Activated naive CD4-positive, alpha-beta T cell treated with anti-CD3 and anti-CD28 coated beads, Interleukin-2, amount 10 ng/mL, durations not matched to agents 7 days and 5 days (primary cell): ENCODE results near the gene NFAM1.
A peak's percentile ranks its signal among the peaks of the same experiment; 100 is the strongest.

ENCODE experiments used
- CTCF ChIA-PET: fragments of 350-600 bp; sonication (Branson Sonifier 250); formaldehyde crosslinking; loops from one replicate; lab custom pipeline; 2021; ENCODE audit warnings: antibody characterized with exemption; lab: Charles Lee
- DNase-seq: peaks from one replicate; pipeline ENCODE4 v3.0.0-alpha.2; 2020
- H3K27ac Mint-ChIP-seq: one replicate; pipeline ENCODE4 v1.8.0; 2021; ENCODE audit warnings: mild to moderate bottlenecking, moderate library complexity, mixed read lengths
- H3K27me3 Mint-ChIP-seq: one replicate; pipeline ENCODE4 v1.8.0; 2021; ENCODE audit warnings: mild to moderate bottlenecking, mixed read lengths
- H3K36me3 Mint-ChIP-seq: one replicate; pipeline ENCODE4 v1.8.0; 2021; ENCODE audit warnings: mixed read lengths
- H3K4me1 Mint-ChIP-seq: one replicate; pipeline ENCODE4 v1.8.0; 2021; ENCODE audit warnings: mixed read lengths
- H3K4me3 Mint-ChIP-seq: one replicate; pipeline ENCODE4 v1.8.0; 2021; ENCODE audit warnings: mild to moderate bottlenecking, moderate library complexity, mixed read lengths
- H3K9me3 Mint-ChIP-seq: one replicate; pipeline ENCODE4 v1.8.0; 2021; ENCODE audit warnings: mixed read lengths

NFAM1 gene

DNA sequence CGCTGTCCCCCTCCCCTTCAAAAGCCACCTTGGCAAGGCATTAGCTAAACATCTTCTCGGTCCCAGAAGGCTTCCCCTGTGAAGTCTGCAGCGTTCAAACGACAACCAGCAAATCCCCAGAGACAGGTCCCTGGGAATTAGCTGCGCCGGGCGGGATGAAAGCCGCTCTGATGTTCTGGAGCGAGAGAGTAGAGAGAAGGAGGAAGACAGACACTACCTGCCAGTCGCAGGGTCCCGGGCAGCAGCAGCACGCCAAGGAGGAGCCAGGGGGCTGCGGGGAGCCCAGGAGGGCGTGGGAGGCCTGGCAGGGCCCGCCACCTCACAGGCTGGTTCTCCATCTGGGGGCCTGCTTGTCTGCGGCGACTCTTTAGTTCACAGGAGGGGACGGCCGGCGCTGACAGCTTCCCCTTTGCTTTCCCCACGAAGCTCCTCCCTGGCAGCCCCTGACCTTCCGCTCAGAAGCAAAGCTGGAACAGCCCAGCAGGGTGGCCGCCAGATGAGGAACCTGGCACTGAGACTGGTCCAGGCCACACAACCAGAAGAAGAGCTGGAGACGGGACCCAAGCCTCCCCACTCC is at the start of gene NFAM1:
TSS of gene NFAM1 (minus strand) at position 384 of the 577 bp plus-strand sequence. CDS start at position 338, 46 bp downstream.
- H3K4me1 Mint-ChIP-seq, result peaks cover 7% of the 10 kb centered on the region
- H3K27me3 Mint-ChIP-seq, result peaks cover 81% of the 10 kb centered on the region
- CTCF ChIA-PET, result interaction anchor here (0.6 to 1.4 kb wide), 2 partner anchors 59 to 128 kb away, joined by 3 to 4 read pairs; no protein-coding TSS in a partner anchor
- H3K36me3 Mint-ChIP-seq, result no peaks in the 10 kb centered on the region
- no peak within 1 kb of the TSS for H3K27ac Mint-ChIP-seq
- no peak for DNase-seq
- H3K4me3 Mint-ChIP-seq, result no peak within 1 kb of the TSS
- no peaks in the 10 kb centered on the region for H3K9me3 Mint-ChIP-seq

GRCh38 chr22:42475122-42475521 is 42.9 kb upstream of the NFAM1 start:
- H3K27me3 Mint-ChIP-seq, result peaks cover 33% of the 10 kb centered on the region
- peaks cover 16% of the 10 kb centered on the region for H3K4me1 Mint-ChIP-seq
- DNase-seq, result no peak
- H3K36me3 Mint-ChIP-seq, result no peaks in the 10 kb centered on the region
- H3K9me3 Mint-ChIP-seq, result no peaks in the 10 kb centered on the region
- H3K27ac Mint-ChIP-seq, result no peak overlapping the region
- H3K4me3 Mint-ChIP-seq, result no peak overlapping the region
- CTCF ChIA-PET, result interaction anchor here (0.6 kb wide), 1 partner anchor 71 kb away, joined by 3 read pairs; no protein-coding TSS in a partner anchor

GRCh38 chr22:42473484-42474193 is 41.4 kb upstream of the NFAM1 start:
- Mint-ChIP-seq H3K36me3 (no peaks in the 10 kb centered on the region), H3K27ac (no peak overlapping the region), H3K4me3 (no peak overlapping the region), H3K9me3 (no peaks in the 10 kb centered on the region), H3K4me1 (peaks cover 11% of the 10 kb centered on the region), H3K27me3 (peaks cover 44% of the 10 kb centered on the region)
- CTCF ChIA-PET, result interaction anchor here (0.7 to 1.8 kb wide), 10 partner anchors 10 to 382 kb away, joined by 3 to 5 read pairs (median 4); no protein-coding TSS in a partner anchor
- peak; percentile 27 for DNase-seq

DNA sequence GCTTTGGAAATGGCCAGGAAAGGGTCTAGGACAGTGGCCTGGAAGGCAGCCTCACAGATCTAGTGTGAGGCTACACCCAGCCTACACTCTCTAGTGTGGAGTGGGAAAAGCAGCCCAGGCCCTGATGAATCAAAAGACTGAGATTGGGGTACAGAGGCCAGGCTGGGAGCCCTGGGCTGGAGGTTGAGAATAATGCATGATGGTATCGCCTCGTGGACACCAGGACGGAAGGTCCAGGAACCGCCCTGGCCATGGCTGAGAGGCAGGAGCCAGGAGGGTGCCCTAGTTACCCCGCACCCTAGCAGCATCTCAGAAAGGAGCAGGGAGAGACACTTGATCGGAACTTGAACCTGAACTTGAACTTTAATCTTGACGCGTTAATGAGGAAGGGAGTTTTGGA is 40.5 kb upstream of the NFAM1 start:
- Mint-ChIP-seq H3K4me1 (peaks cover 2% of the 10 kb centered on the region), H3K36me3 (no peaks in the 10 kb centered on the region), H3K27ac (no peak overlapping the region), H3K4me3 (no peak overlapping the region), H3K9me3 (no peaks in the 10 kb centered on the region), H3K27me3 (peaks cover 51% of the 10 kb centered on the region)
- DNase-seq, result no peak
- CTCF ChIA-PET, result interaction anchor here (0.6 to 1.8 kb wide), 6 partner anchors 13 to 523 kb away, joined by 3 to 5 read pairs (median 3); no protein-coding TSS in a partner anchor

DNA sequence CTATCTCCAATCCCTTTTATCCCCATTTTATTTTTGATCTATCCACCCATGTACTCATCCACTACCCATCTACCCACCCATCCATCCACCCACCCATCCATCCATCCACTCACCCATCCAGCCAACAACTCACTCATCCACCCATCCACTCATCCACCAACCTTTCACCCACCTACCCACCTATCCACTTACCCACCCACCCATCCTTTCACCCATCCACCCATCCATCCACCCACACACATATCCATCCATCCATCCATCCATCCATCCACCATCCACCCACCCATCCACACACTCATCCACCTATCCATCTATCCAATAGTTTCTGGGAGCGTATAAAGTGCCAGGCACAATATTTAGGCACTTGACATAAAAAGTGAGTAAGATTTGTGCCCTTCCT is 39.2 kb upstream of the NFAM1 start:
- Mint-ChIP-seq H3K4me1 (no peaks in the 10 kb centered on the region), H3K36me3 (no peaks in the 10 kb centered on the region), H3K27me3 (peaks cover 53% of the 10 kb centered on the region), H3K9me3 (no peaks in the 10 kb centered on the region), H3K4me3 (no peak overlapping the region), H3K27ac (no peak overlapping the region)
- no peak for DNase-seq
- CTCF ChIA-PET, result no interaction called here

- H3K9me3 Mint-ChIP-seq, result no peaks in the 10 kb centered on the region
- H3K36me3 Mint-ChIP-seq, result no peaks in the 10 kb centered on the region
- H3K4me1 Mint-ChIP-seq, result no peaks in the 10 kb centered on the region
- no peak overlapping the region for H3K4me3 Mint-ChIP-seq
- CTCF ChIA-PET, result interaction anchor here (0.7 kb wide), 1 partner anchor 351 kb away, joined by 3 read pairs; no protein-coding TSS in a partner anchor
- no peak overlapping the region for H3K27ac Mint-ChIP-seq
- H3K27me3 Mint-ChIP-seq, result peaks cover 53% of the 10 kb centered on the region
- no peak for DNase-seq
These were observed 38.3 kb upstream of the NFAM1 start for GRCh38 chr22:42470366-42471082.

- H3K9me3 Mint-ChIP-seq, result no peaks in the 10 kb centered on the region
- no peak overlapping the region for H3K4me3 Mint-ChIP-seq
- CTCF ChIA-PET, result no interaction called here
- H3K4me1 Mint-ChIP-seq, result no peaks in the 10 kb centered on the region
- H3K27me3 Mint-ChIP-seq, result peaks cover 47% of the 10 kb centered on the region
- no peaks in the 10 kb centered on the region for H3K36me3 Mint-ChIP-seq
- DNase-seq, result no peak
- no peak overlapping the region for H3K27ac Mint-ChIP-seq
These were observed 36.6 kb upstream of the NFAM1 start for GRCh38 chr22:42468841-42469240.

DNA sequence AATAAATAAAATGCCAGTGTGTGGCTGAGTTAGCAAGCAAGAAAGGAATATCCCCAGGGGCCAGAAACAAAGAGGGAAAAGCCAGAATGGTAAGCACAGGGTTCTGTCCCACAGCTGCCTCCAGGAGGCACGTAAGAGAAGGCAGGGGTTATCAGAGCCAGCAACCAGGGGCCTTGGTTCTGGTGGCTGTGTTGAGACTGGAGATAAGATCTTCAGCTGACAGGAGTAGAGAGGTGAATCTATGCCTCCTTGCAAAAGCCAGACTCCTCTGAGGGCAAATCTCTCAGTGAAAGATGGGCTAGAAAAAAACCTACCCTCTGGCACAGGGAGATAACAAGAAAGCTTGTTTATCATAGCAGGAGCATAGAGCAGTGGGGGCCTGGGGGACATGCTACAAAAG is 29.8 kb upstream of the NFAM1 start:
- Mint-ChIP-seq H3K4me1 (no peaks in the 10 kb centered on the region), H3K4me3 (no peak overlapping the region), H3K9me3 (no peaks in the 10 kb centered on the region), H3K27me3 (peaks cover 56% of the 10 kb centered on the region), H3K27ac (no peak overlapping the region), H3K36me3 (no peaks in the 10 kb centered on the region)
- no peak for DNase-seq
- CTCF ChIA-PET, result no interaction called here

GRCh38 chr22:42461511-42461910 is 29.3 kb upstream of the NFAM1 start:
- Mint-ChIP-seq H3K9me3 (no peaks in the 10 kb centered on the region), H3K4me3 (no peak overlapping the region), H3K4me1 (no peaks in the 10 kb centered on the region), H3K36me3 (no peaks in the 10 kb centered on the region), H3K27ac (no peak overlapping the region), H3K27me3 (peaks cover 56% of the 10 kb centered on the region)
- CTCF ChIA-PET, result no interaction called here
- DNase-seq, result no peak

DNA sequence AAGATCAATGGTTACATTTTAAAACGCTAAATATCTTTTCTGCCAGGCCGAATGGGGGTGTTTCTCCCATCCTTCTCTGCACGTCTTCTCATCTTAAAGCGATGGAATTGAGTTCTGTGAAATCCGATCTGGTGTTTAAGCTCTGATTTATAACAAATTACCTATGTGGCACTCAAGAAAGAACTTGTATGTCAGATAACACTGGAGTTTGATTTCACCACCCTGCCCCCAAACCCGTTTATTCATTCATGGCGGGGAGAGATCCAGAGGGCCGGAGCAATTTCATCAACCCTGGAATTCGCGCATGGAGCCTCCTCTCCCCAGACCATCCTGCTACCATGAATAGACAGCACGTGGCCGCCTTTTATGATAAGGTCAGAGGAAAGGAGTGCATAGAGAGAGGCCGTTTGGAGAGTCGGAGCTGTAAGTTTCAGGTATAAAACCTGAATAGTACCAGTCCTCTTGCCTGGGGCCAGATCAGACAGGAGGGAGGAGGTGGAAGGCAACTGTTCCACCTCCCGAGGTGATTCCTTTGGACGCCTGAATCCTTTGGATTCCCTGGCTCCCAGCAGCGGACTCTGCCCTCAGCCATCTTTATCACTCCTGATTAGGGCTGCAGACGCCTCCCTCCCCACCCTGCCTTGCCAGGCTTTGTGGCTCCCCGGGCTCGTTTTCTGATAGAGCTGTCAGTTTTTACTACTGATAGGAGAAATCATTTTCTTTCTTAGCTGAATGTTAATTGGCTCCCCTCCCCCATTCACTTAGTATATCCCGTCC is 27.3 kb upstream of the NFAM1 start:
- CTCF ChIA-PET, result interaction anchor here (1.2 to 1.4 kb wide), 2 partner anchors 13 to 15 kb away, joined by 3 to 4 read pairs; no protein-coding TSS in a partner anchor
- peaks cover 53% of the 10 kb centered on the region for H3K27me3 Mint-ChIP-seq
- H3K4me3 Mint-ChIP-seq, result no peak overlapping the region
- no peak overlapping the region for H3K27ac Mint-ChIP-seq
- no peaks in the 10 kb centered on the region for H3K9me3 Mint-ChIP-seq
- no peaks in the 10 kb centered on the region for H3K4me1 Mint-ChIP-seq
- H3K36me3 Mint-ChIP-seq, result no peaks in the 10 kb centered on the region
- DNase-seq, result no peak

GRCh38 chr22:42452916-42453315 is 20.7 kb upstream of the NFAM1 start:
- Mint-ChIP-seq H3K36me3 (no peaks in the 10 kb centered on the region), H3K27ac (no peak overlapping the region), H3K9me3 (no peaks in the 10 kb centered on the region), H3K4me3 (no peak overlapping the region), H3K27me3 (peaks cover 28% of the 10 kb centered on the region), H3K4me1 (no peaks in the 10 kb centered on the region)
- CTCF ChIA-PET, result interaction anchor here (0.8 to 1.4 kb wide), 2 partner anchors 9 to 20 kb away, joined by 3 read pairs; no protein-coding TSS in a partner anchor
- no peak for DNase-seq

GRCh38 chr22:42452456-42452855 is 20.3 kb upstream of the NFAM1 start:
- Mint-ChIP-seq H3K4me3 (no peak overlapping the region), H3K27ac (no peak overlapping the region), H3K27me3 (peaks cover 27% of the 10 kb centered on the region), H3K9me3 (no peaks in the 10 kb centered on the region), H3K4me1 (no peaks in the 10 kb centered on the region), H3K36me3 (no peaks in the 10 kb centered on the region)
- CTCF ChIA-PET, result interaction anchor here (0.6 to 1.4 kb wide), 3 partner anchors 9 to 324 kb away, joined by 3 read pairs; no protein-coding TSS in a partner anchor
- no peak for DNase-seq

DNA sequence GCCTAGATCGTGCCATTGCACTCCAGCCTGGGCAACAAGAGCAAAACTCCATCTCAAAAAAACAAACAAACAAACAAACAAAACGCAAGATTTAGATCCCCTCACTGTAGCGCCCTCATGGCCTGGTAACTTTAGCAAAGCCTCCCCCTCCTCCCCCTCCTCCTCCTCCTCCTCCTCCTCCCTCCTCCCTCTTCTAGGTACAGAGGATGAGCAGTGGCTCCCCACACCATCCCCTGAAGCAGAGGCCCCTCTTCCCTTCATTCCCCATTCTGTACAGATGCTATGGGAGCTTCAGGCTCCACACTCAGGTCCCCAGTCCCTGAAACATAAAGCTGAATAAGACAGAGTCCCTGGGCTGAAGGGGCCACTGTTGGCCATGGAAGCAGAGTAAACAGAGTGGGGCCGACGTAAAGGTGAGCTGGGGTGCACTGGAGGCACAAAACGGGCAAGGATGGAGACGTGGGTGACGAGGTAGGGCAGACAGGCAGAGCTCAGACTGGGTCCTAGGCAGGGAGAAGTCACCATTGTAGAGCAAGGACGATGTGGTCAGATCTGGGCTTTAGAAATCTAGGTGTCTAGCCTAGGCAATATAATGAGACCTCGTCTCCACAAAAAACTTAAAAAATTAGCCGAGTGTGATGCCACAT is 19.4 kb upstream of the NFAM1 start:
- DNase-seq, result no peak
- Mint-ChIP-seq H3K9me3 (no peaks in the 10 kb centered on the region), H3K36me3 (no peaks in the 10 kb centered on the region), H3K27me3 (peaks cover 35% of the 10 kb centered on the region), H3K4me1 (no peaks in the 10 kb centered on the region), H3K4me3 (no peak overlapping the region), H3K27ac (no peak overlapping the region)
- CTCF ChIA-PET, result no interaction called here
